H9 (cell line): Measurements from ENCODE around the gene EIF6. TPM values are rescaled to one million over a fixed set of nuclear protein-coding genes. Genes with fewer than 3 reads are reported as not detected.

ENCODE experiments used
- DNase-seq: peaks from one replicate; pipeline ENCODE4 v3.0.0-alpha.2; 2017
- H2AFZ ChIP-seq: one replicate; pipeline ENCODE4 v1.6.1; 2013; ENCODE audit warnings: mild to moderate bottlenecking, low read length, control low read depth, moderate library complexity
- H2AK5ac ChIP-seq: 2 replicates; pipeline ENCODE4 v1.6.1; 2013; ENCODE audit warnings: low read length, control low read depth, mixed read lengths; ENCODE audit not compliant: insufficient read length
- H2BK120ac ChIP-seq: one replicate; pipeline ENCODE4 v1.6.1; 2013; ENCODE audit warnings: low read depth, mild to moderate bottlenecking, low read length, control low read depth, inconsistent platforms; ENCODE audit not compliant: poor library complexity, severe bottlenecking
- H2BK12ac ChIP-seq: 2 replicates; pipeline ENCODE4 v1.6.1; 2013; ENCODE audit warnings: low read length, control low read depth, mixed read lengths, low read depth; ENCODE audit not compliant: insufficient read length
- H2BK15ac ChIP-seq: 2 replicates; pipeline ENCODE4 v1.6.1; 2013; ENCODE audit warnings: low read depth, low read length, control low read depth
- H2BK20ac ChIP-seq: one replicate; pipeline ENCODE4 v1.6.1; 2013; ENCODE audit warnings: low read depth, mild to moderate bottlenecking, low read length, control low read depth, inconsistent platforms; ENCODE audit not compliant: poor library complexity, severe bottlenecking
- H2BK5ac ChIP-seq: 2 replicates; pipeline ENCODE4 v1.6.1; 2013; ENCODE audit warnings: low read length, control low read depth, mixed read lengths; ENCODE audit not compliant: insufficient read length
- H3K14ac ChIP-seq: 2 replicates; pipeline ENCODE4 v1.6.1; 2013; ENCODE audit warnings: low read length, control low read depth; ENCODE audit not compliant: insufficient read depth
- H3K18ac ChIP-seq: 2 replicates; pipeline ENCODE4 v1.6.1; 2013; ENCODE audit warnings: low read depth, mild to moderate bottlenecking, mixed read lengths, low read length, control low read depth; ENCODE audit not compliant: insufficient read length
- H3K23ac ChIP-seq: 2 replicates; pipeline ENCODE4 v1.6.1; 2013; ENCODE audit warnings: low read length, control low read depth, mixed read lengths, low read depth; ENCODE audit not compliant: insufficient read length
- H3K23me2 ChIP-seq: 2 replicates; pipeline ENCODE4 v1.6.1; 2013; ENCODE audit warnings: low read depth, mild to moderate bottlenecking, mixed read lengths, low read length, control low read depth; ENCODE audit not compliant: insufficient read length, poor library complexity, severe bottlenecking
- H3K27ac ChIP-seq: 2 replicates; pipeline ENCODE4 v1.5.1; 2013; ENCODE audit warnings: low read length, control low read depth, mixed read lengths, low read depth; ENCODE audit not compliant: insufficient read length
- H3K27me3 ChIP-seq: 2 replicates; pipeline ENCODE4 v1.6.1; 2013; ENCODE audit warnings: low read length, control low read depth, inconsistent platforms; ENCODE audit not compliant: insufficient read depth
- H3K4ac ChIP-seq: 2 replicates; pipeline ENCODE4 v1.6.1; 2013; ENCODE audit warnings: low read depth, mild to moderate bottlenecking, control low read depth, inconsistent platforms, low read length, moderate library complexity
- H3K4me1 ChIP-seq: 2 replicates; pipeline ENCODE4 v1.6.1; 2013; ENCODE audit warnings: low read length, control low read depth, inconsistent platforms; ENCODE audit not compliant: insufficient read depth
- H3K4me2 ChIP-seq: 2 replicates; pipeline ENCODE4 v1.6.1; 2013; ENCODE audit warnings: low read length, control low read depth, mixed read lengths; ENCODE audit not compliant: insufficient read length, insufficient read depth
- H3K56ac ChIP-seq: 2 replicates; pipeline ENCODE4 v1.6.1; 2013; ENCODE audit warnings: low read depth, mild to moderate bottlenecking, mixed read lengths, low read length, control low read depth; ENCODE audit not compliant: insufficient read length
- H3K79me1 ChIP-seq: 2 replicates; pipeline ENCODE4 v1.6.1; 2013; ENCODE audit warnings: low read depth, mild to moderate bottlenecking, moderate library complexity, low read length, control low read depth, inconsistent platforms; ENCODE audit not compliant: insufficient read depth, poor library complexity, severe bottlenecking
- H3K79me2 ChIP-seq: 2 replicates; pipeline ENCODE4 v1.6.1; 2013; ENCODE audit warnings: low read length, control low read depth, inconsistent platforms; ENCODE audit not compliant: insufficient read depth
- H3K9ac ChIP-seq: 2 replicates; pipeline ENCODE4 v1.6.1; 2013; ENCODE audit warnings: low read length, control low read depth, mixed read lengths; ENCODE audit not compliant: insufficient read length; ENCODE audit errors: extremely low read depth
- H3K9me3 ChIP-seq: one replicate; pipeline ENCODE4 v1.6.1; 2013; ENCODE audit warnings: low read depth, low read length, inconsistent platforms; ENCODE audit not compliant: control insufficient read depth
- H3T11ph ChIP-seq: one replicate; pipeline ENCODE4 v1.6.1; 2013; ENCODE audit warnings: mild to moderate bottlenecking, low read length, control low read depth, inconsistent platforms
- H4K20me1 ChIP-seq: one replicate; pipeline ENCODE4 v1.6.1; 2013; ENCODE audit not compliant: control insufficient read depth, insufficient read length, insufficient read depth
- H4K5ac ChIP-seq: 2 replicates; pipeline ENCODE4 v1.6.1; 2013; ENCODE audit warnings: low read depth, mild to moderate bottlenecking, mixed read lengths, low read length, control low read depth; ENCODE audit not compliant: insufficient read length
- H4K8ac ChIP-seq: replicated peaks from 2 replicates; pipeline ENCODE4 v1.6.1; 2013; ENCODE audit warnings: low read length, control low read depth, mixed read lengths, low read depth; ENCODE audit not compliant: insufficient read length
- H4K91ac ChIP-seq: 2 replicates; pipeline ENCODE4 v1.6.1; 2013; ENCODE audit warnings: low read depth, mild to moderate bottlenecking, moderate library complexity, mixed read lengths, low read length, control low read depth; ENCODE audit not compliant: insufficient read length
- H3K27ac Mint-ChIP-seq, 3 experiments: 2 replicates in 2 of 3; 3 replicates in 1 of 3; pipeline ENCODE4 v1.8.0; 2020 to 2021; ENCODE audit warnings: mixed read lengths in 3 of 3, mild to moderate bottlenecking in 1 of 3, moderate library complexity in 1 of 3
- H3K27me3 Mint-ChIP-seq: 2 replicates; pipeline ENCODE4 v1.8.0; 2021; ENCODE audit warnings: low read depth, mild to moderate bottlenecking, moderate library complexity, mixed read lengths
- H3K36me3 Mint-ChIP-seq, 3 experiments: 2 replicates in 2 of 3; 3 replicates in 1 of 3; pipeline ENCODE4 v1.8.0; 2020 to 2021; ENCODE audit warnings: low read depth in 3 of 3, mixed read lengths in 3 of 3; ENCODE audit not compliant: insufficient read depth in 1 of 3
- H3K4me1 Mint-ChIP-seq, 2 experiments: 2 replicates each; pipeline ENCODE4 v1.8.0; 2020; ENCODE audit warnings: mixed read lengths in 2 of 2
- H3K4me3 Mint-ChIP-seq, 2 experiments: 2 replicates in 1 of 2; 3 replicates in 1 of 2; pipeline ENCODE4 v1.8.0; 2020 to 2021; ENCODE audit warnings: mild to moderate bottlenecking in 2 of 2, mixed read lengths in 2 of 2, moderate library complexity in 1 of 2
- H3K9me3 Mint-ChIP-seq, 2 experiments: 2 replicates in 1 of 2; 3 replicates in 1 of 2; pipeline ENCODE4 v1.8.0; 2020; ENCODE audit warnings: mild to moderate bottlenecking in 2 of 2, mixed read lengths in 2 of 2, moderate library complexity in 1 of 2
- CTCF ChIP-seq: fragments of 200-600 bp; sonication (generic); conservative IDR thresholded peaks from 3 replicates; pipeline ENCODE4 v1.8.0; 2021; ENCODE audit warnings: antibody characterized with exemption, mild to moderate bottlenecking
- WGBS: extraction: QIAGEN DNeasy Blood & Tissue Kit; methylation state at CpG from one replicate; pipeline ENCODE4 v1.1.7; 2013; ENCODE audit warnings: missing lambda C conversion rate, low lambda C conversion rate, mixed read lengths; ENCODE audit not compliant: insufficient read length; ENCODE audit errors: extremely low coverage; 5-methylcytosine and 5-hydroxymethylcytosine counted together
- total RNA-seq: library from RNA; stranded (reverse); gene quantifications from 2 replicates; pipeline ENCODE4 v1.2.1, GENCODE V29; 2021

Gene EIF6
- total RNA-seq, 1 experiment from 2014 or later, result 150 TPM

GRCh38 chr20:35246723-35247122 is 37.8 kb downstream of the EIF6 start:
- H2BK5ac ChIP-seq, result no peak overlapping the region
- H3K23me2 ChIP-seq, result no peaks in the 10 kb centered on the region
- no peak overlapping the region for H2BK120ac ChIP-seq
- H3K27ac Mint-ChIP-seq, result peak overlapping the region in 1 of 3 experiments; percentile 32; a peak in 1 of 7 replicates
- H3K9ac ChIP-seq, result no peak overlapping the region
- no peak overlapping the region for H3K4me3 Mint-ChIP-seq
- no peak overlapping the region for H3K4ac ChIP-seq
- no peak overlapping the region for H3K4me2 ChIP-seq
- no peaks in the 10 kb centered on the region for H3K9me3 ChIP-seq
- no peaks in the 10 kb centered on the region for H4K20me1 ChIP-seq
- no peak overlapping the region for H2AFZ ChIP-seq
- H3K36me3 Mint-ChIP-seq, result peaks cover 0 to 28% (median 10%) of the 10 kb centered on the region in 3 experiments; a peak in 3 of 7 replicates
- H3K23ac ChIP-seq, result no peak overlapping the region
- no peak for TF ChIP-seq CTCF
- no peak overlapping the region for H3K56ac ChIP-seq
- no peaks in the 10 kb centered on the region; the same call in none of the 2 replicates for H3K27me3 Mint-ChIP-seq
- no peaks in the 10 kb centered on the region for H3K79me1 ChIP-seq
- WGBS, result no CpG with 5 or more reads among the region's 12 CpGs
- H4K8ac ChIP-seq, result no peak overlapping the region
- no peaks in the 10 kb centered on the region for H3K79me2 ChIP-seq
- H3K27me3 ChIP-seq, result no peaks in the 10 kb centered on the region
- no peak overlapping the region for H3K14ac ChIP-seq
- H3K4me1 ChIP-seq, result no peaks in the 10 kb centered on the region; the same call in 1 of the 2 replicates
- H3T11ph ChIP-seq, result no peak overlapping the region
- H4K5ac ChIP-seq, result no peak overlapping the region
- H3K4me1 Mint-ChIP-seq, result peaks cover 13 to 27% of the 10 kb centered on the region in 2 experiments
- DNase-seq, result no peak
- no peak overlapping the region for H2BK12ac ChIP-seq
- H2BK15ac ChIP-seq, result no peak overlapping the region
- no peak overlapping the region for H3K18ac ChIP-seq
- H2AK5ac ChIP-seq, result no peak overlapping the region
- no peak overlapping the region for H2BK20ac ChIP-seq
- H4K91ac ChIP-seq, result no peak overlapping the region
- H3K9me3 Mint-ChIP-seq, result no peaks in the 10 kb centered on the region
- no peak overlapping the region for H3K27ac ChIP-seq
